SK-N-SH treated with all-trans-retinoic acid at 6 μM for 48 hours (cell line): ENCODE measurements around the gene POLR3F.

Experiments used
- ARNTL ChIP-seq: fragments of 450-650 bp; formaldehyde crosslinking; IDR thresholded peaks from 2 replicates; pipeline ENCODE4 v1.5.0; 2020; ENCODE audit warnings: low read depth, mild to moderate bottlenecking, moderate library complexity, borderline replicate concordance
- GLIS3 ChIP-seq: fragments of 250-450 bp; sonication (Bioruptor Pico); IDR thresholded peaks from 2 replicates; pipeline ENCODE4 v1.5.0; 2020; ENCODE audit warnings: mild to moderate bottlenecking, moderate library complexity
- OSR1 ChIP-seq: fragments of 250-450 bp; sonication (Bioruptor Pico); IDR thresholded peaks from 2 replicates; pipeline ENCODE4 v1.8.0; 2022; ENCODE audit warnings: moderate library complexity, mild to moderate bottlenecking, inconsistent platforms
- PATZ1 ChIP-seq: fragments of 250-450 bp; sonication (Bioruptor Pico); IDR thresholded peaks from 2 replicates; pipeline ENCODE4 v1.8.0; 2020; ENCODE audit warnings: mild to moderate bottlenecking, moderate library complexity, borderline replicate concordance
- SNAI2 ChIP-seq: fragments of 250-450 bp; sonication (Bioruptor Pico); IDR thresholded peaks from 2 replicates; pipeline ENCODE4 v1.5.0; 2020; ENCODE audit warnings: mild to moderate bottlenecking, moderate library complexity
- TCF4 ChIP-seq: fragments of 250-450 bp; sonication (Bioruptor Pico); IDR thresholded peaks from 2 replicates; pipeline ENCODE4 v1.8.0; 2021; ENCODE audit warnings: mild to moderate bottlenecking, moderate library complexity, borderline replicate concordance
- TOX ChIP-seq: fragments of 250-450 bp; sonication (Bioruptor Pico); IDR thresholded peaks from 2 replicates; pipeline ENCODE4 v1.8.0; 2021; ENCODE audit warnings: mild to moderate bottlenecking, moderate library complexity, borderline replicate concordance
- ZFP3 ChIP-seq: fragments of 250-450 bp; sonication (Bioruptor Pico); IDR thresholded peaks from 2 replicates; pipeline ENCODE4 v1.5.0; 2020; ENCODE audit warnings: mild to moderate bottlenecking, moderate library complexity
- ZFP30 ChIP-seq: fragments of 450-650 bp; formaldehyde crosslinking; IDR thresholded peaks from 2 replicates; pipeline ENCODE4 v1.5.0; 2022; ENCODE audit warnings: mild to moderate bottlenecking, moderate library complexity

- no peak for TF ChIP-seq TCF4 (CRISPR knock-in tag)
- TF ChIP-seq TOX = no peak
- no peak for TF ChIP-seq OSR1 (CRISPR knock-in tag)
- TF ChIP-seq ZFP30 (CRISPR knock-in tag) = no peak
- TF ChIP-seq ZFP3 (CRISPR knock-in tag) = no peak
- no peak for TF ChIP-seq SNAI2
- TF ChIP-seq ARNTL = no peak
- no peak for TF ChIP-seq PATZ1 (CRISPR knock-in tag)
- TF ChIP-seq GLIS3 (CRISPR knock-in tag) = no peak
Measured at GRCh38 chr20:18431206-18431605, 36.0 kb upstream of the POLR3F start.
